Measurements from ENCODE around the gene PLEKHG5.

DNA sequence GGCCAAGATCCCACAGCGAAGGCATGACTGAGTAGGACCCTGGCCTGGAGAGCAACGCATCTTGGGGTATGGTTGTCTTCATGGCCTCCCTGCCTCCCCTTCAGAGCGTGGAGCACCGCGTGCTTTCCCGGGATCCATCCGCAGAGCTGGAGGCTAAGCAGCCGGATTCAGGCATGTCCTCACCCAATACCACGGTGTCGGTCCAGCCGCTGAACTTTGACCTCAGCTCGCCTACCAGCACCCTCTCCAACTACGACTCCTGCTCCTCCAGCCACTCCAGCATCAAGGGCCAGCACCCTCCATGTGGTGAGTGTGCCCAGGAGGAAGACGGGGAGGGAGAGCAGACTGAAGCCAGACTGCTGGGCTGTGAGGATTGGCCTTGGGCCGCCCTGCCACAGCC is 47.1 kb downstream of the PLEKHG5 start:
- TF ChIP-seq, protein P1, sequence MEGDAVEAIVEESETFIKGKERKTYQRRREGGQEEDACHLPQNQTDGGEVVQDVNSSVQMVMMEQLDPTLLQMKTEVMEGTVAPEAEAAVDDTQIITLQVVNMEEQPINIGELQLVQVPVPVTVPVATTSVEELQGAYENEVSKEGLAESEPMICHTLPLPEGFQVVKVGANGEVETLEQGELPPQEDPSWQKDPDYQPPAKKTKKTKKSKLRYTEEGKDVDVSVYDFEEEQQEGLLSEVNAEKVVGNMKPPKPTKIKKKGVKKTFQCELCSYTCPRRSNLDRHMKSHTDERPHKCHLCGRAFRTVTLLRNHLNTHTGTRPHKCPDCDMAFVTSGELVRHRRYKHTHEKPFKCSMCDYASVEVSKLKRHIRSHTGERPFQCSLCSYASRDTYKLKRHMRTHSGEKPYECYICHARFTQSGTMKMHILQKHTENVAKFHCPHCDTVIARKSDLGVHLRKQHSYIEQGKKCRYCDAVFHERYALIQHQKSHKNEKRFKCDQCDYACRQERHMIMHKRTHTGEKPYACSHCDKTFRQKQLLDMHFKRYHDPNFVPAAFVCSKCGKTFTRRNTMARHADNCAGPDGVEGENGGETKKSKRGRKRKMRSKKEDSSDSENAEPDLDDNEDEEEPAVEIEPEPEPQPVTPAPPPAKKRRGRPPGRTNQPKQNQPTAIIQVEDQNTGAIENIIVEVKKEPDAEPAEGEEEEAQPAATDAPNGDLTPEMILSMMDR (IDR thresholded peaks at IDR 0.05): no peak
- TF ChIP-seq EZH2 (IDR thresholded peaks at IDR 0.05; ENCODE audit: borderline replicate concordance, insufficient read depth, low read depth, low read length, poor library complexity, severe bottlenecking): no peak

All from B cell (primary cell).